C4-2B (cell line): ENCODE data around the gene PIGT.

Experiments used
- H3K27ac ChIP-seq: fragments of 450-650 bp; 2 replicates; pipeline ENCODE4 v1.5.1; 2017
- ZFX ChIP-seq: fragments of 450-650 bp; IDR thresholded peaks from 2 replicates; pipeline ENCODE4 v1.6.1; 2017
- TF ChIP-seq, protein P1 (sequence below): fragments of 450-650 bp; conservative IDR thresholded peaks from 2 replicates; pipeline ENCODE4 v1.5.1; 2017; ENCODE audit warnings: mild to moderate bottlenecking

The PIGT gene

GRCh38 chr20:45402946-45403345 lies 13.0 kb upstream of the PIGT start:
- H3K27ac ChIP-seq: no peak overlapping the region
- no peak for TF ChIP-seq ZFX
- TF ChIP-seq, protein P1, sequence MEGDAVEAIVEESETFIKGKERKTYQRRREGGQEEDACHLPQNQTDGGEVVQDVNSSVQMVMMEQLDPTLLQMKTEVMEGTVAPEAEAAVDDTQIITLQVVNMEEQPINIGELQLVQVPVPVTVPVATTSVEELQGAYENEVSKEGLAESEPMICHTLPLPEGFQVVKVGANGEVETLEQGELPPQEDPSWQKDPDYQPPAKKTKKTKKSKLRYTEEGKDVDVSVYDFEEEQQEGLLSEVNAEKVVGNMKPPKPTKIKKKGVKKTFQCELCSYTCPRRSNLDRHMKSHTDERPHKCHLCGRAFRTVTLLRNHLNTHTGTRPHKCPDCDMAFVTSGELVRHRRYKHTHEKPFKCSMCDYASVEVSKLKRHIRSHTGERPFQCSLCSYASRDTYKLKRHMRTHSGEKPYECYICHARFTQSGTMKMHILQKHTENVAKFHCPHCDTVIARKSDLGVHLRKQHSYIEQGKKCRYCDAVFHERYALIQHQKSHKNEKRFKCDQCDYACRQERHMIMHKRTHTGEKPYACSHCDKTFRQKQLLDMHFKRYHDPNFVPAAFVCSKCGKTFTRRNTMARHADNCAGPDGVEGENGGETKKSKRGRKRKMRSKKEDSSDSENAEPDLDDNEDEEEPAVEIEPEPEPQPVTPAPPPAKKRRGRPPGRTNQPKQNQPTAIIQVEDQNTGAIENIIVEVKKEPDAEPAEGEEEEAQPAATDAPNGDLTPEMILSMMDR: no peak

DNA sequence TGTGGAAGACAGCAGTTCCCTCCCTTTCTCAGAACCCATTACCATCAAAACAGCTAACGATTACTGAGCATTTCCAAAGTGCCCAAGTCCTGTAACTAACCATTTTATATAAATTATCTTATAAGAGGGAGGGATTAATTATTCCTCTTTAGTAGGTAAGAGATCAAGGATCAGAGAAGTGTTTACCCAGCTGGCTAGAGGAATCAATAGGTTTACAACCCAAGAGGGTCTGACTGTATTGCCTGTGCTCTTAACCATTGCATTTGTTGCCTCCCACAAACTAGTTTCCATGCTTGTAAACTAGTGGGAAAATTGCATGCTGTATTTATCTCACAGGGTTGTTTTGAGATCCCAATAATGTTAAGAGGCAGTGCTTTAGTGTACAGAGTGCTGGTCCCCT lies 11.5 kb upstream of the PIGT start:
- TF ChIP-seq, protein P1: no peak
- no peak for TF ChIP-seq ZFX
- no peak overlapping the region for H3K27ac ChIP-seq

- H3K27ac ChIP-seq: no peak overlapping the region
Observed at GRCh38 chr20:45405571-45406259, 10.2 kb upstream of the PIGT start.

DNA sequence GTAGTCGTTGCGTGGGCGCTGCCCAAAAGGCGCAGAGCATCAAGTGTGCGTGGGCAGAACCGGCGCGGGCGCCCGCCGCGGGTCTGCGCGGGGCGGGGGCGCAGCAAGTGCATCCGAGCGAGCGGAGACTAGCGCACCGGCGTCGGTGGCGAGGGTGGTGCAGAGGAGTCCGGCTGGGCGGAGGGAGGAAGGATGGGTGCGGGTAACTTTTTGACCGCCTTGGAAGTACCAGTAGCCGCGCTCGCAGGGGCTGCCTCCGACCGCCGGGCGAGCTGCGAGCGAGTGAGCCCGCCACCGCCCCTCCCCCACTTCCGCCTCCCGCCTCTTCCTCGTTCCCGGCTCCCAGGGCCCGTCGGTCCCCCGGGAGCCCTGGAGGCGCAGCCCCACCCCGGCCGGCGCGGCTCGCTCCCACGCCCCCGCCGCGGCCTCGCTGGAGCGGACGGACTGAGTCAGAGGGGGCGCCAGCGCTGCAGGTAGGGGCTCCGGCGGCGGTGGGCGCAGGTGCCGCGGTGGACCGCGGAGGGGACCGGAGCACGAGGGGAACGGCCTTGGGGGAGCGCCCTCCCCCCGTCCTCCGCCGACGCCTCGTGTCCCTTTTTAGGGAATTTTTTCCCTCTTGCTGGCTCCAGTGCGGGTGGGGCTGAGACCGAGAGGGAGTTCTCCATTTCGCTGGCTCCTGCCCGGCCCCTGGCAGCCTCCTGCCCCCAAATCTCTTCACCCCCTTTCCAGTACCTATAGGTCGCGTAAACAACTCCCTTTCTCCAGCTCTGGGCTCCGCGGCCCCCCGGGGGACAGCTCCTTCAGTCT lies 9.5 kb upstream of the PIGT start:
- H3K27ac ChIP-seq: no peak overlapping the region
- TF ChIP-seq ZFX: no peak
- TF ChIP-seq, protein P1: no peak

More at GRCh38 chr20:45405571-45406259, 10.2 kb upstream of the PIGT start:
- no peak for TF ChIP-seq ZFX
- TF ChIP-seq, protein P1: no peak

DNA sequence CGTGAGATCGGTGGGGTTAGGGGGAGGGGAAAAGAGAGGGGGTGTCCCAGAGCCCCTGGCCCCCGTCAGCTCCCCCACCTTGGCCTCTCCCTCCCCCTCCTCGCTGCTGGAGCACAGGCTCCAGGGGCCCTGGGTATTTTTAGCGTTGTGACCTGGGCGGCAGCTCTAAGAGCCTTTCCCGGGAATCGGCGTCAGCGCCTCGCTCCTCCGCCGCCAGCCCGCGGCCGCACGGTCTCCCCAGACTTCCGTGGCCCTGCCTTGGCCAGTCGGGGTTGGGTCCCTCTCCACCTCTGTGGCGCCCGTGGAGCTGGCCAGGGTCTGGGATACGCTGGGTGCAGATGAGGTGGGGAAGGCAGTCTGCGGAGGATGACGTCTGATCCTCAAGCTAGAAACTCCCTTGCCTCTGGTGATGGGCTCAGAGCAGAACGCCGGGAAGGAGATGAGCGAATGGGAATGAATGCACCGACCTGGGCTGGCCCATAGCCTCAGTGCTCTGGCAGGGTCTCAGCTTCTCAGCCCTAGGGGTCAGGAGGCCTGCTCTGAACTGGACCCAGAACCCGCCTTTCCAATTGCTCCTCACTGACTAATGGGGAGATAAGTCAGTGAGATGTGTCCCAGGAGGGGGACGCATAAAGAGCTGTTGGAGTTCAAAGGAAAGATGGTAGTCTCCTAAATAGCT lies 8.7 kb upstream of the PIGT start:
- no peak overlapping the region for H3K27ac ChIP-seq
- TF ChIP-seq, protein P1: no peak
- no peak for TF ChIP-seq ZFX

GRCh38 chr20:45407783-45408645 lies 7.9 kb upstream of the PIGT start, which contains the start of gene DBNDD2:
DBNDD2 (plus strand) TSS chr20:45408289; CDS start chr20:45408468, 179 bp downstream.
- TF ChIP-seq, protein P1: no peak
- no peak for TF ChIP-seq ZFX
- no peak within 1 kb of the TSS for H3K27ac ChIP-seq
